PFSK-1 (cell line): Measurements from ENCODE around the gene NRROS.

Source experiments
- POLR2AphosphoS5 ChIP-seq: IDR thresholded peaks from 2 replicates; pipeline ENCODE4 v1.6.1; 2012; ENCODE audit warnings: low read depth, mild to moderate bottlenecking, control low read depth, low read length, moderate library complexity
- SIN3A ChIP-seq: IDR thresholded peaks from 2 replicates; pipeline ENCODE4 v1.6.1; 2012; ENCODE audit warnings: mild to moderate bottlenecking, low read length, moderate library complexity, borderline replicate concordance; ENCODE audit not compliant: insufficient read depth
- TAF1 ChIP-seq: IDR thresholded peaks from 2 replicates; pipeline ENCODE4 v1.6.1; 2012; ENCODE audit warnings: low read length, control low read depth, borderline replicate concordance; ENCODE audit not compliant: insufficient read depth
- TF ChIP-seq, protein P1 (sequence below), 2 experiments: IDR thresholded peaks; 2 replicates each; pipeline versions ENCODE4 v1.6.1 to v1.8.0; 2011 to 2012; ENCODE audit warnings: low read depth in 2 of 2, low read length in 2 of 2, control low read depth in 1 of 2, inconsistent platforms in 1 of 2, mild to moderate bottlenecking in 1 of 2, moderate library complexity in 1 of 2; ENCODE audit not compliant: insufficient read depth in 1 of 2

DNA sequence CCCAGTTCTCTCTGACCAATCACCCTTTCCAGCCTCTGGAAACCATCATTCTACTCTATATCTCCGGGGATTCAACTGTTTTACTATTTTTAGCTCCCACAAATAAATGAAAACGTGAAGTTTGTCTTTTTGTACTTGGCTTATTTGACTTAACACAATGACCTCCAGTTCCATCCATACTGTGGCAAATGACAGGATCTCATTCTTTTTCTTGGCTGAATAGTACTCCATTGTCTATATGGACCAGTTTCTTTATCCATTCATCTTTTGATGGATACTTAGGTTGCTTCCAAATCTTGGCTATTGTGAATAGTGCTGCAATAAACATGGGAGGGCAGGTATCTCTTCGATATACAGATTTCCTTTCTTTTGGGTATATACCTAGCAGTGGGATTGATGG is 34.1 kb downstream of the NRROS start:
- no peak for TF ChIP-seq POLR2AphosphoS5
- TF ChIP-seq, protein P1, sequence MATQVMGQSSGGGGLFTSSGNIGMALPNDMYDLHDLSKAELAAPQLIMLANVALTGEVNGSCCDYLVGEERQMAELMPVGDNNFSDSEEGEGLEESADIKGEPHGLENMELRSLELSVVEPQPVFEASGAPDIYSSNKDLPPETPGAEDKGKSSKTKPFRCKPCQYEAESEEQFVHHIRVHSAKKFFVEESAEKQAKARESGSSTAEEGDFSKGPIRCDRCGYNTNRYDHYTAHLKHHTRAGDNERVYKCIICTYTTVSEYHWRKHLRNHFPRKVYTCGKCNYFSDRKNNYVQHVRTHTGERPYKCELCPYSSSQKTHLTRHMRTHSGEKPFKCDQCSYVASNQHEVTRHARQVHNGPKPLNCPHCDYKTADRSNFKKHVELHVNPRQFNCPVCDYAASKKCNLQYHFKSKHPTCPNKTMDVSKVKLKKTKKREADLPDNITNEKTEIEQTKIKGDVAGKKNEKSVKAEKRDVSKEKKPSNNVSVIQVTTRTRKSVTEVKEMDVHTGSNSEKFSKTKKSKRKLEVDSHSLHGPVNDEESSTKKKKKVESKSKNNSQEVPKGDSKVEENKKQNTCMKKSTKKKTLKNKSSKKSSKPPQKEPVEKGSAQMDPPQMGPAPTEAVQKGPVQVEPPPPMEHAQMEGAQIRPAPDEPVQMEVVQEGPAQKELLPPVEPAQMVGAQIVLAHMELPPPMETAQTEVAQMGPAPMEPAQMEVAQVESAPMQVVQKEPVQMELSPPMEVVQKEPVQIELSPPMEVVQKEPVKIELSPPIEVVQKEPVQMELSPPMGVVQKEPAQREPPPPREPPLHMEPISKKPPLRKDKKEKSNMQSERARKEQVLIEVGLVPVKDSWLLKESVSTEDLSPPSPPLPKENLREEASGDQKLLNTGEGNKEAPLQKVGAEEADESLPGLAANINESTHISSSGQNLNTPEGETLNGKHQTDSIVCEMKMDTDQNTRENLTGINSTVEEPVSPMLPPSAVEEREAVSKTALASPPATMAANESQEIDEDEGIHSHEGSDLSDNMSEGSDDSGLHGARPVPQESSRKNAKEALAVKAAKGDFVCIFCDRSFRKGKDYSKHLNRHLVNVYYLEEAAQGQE (IDR thresholded peaks at IDR 0.05; ENCODE audit: insufficient read depth in 1 of 2, low read depth in 2 of 2, low read length in 2 of 2): no peak
- TF ChIP-seq SIN3A: no peak
- TF ChIP-seq TAF1: no peak
